ENCODE measurements around the gene DHRSX.

The DHRSX gene

GRCh38 chrX:2220296-2220695 lies 280.5 kb downstream of the DHRSX start:
- TF ChIP-seq GATA2 (IDR thresholded peaks at IDR 0.05; ENCODE audit: low read depth, low read length) (no peak), GATA3 (IDR thresholded peaks at IDR 0.05; ENCODE audit: low read depth, low read length) (no peak)

GRCh38 chrX:2193273-2193592 lies 307.5 kb downstream of the DHRSX start:
- TF ChIP-seq GATA2 (IDR thresholded peaks at IDR 0.05; ENCODE audit: low read depth, low read length): no peak
- TF ChIP-seq GATA3 (IDR thresholded peaks at IDR 0.05; ENCODE audit: low read depth, low read length): no peak

- TF ChIP-seq GATA2 (IDR thresholded peaks at IDR 0.05; ENCODE audit: low read depth, low read length): no peak
- no peak for TF ChIP-seq GATA3 (IDR thresholded peaks at IDR 0.05; ENCODE audit: low read depth, low read length)
Measured at GRCh38 chrX:2192584-2193272, 308.0 kb downstream of the DHRSX start.

GRCh38 chrX:2188840-2189239 lies 311.9 kb downstream of the DHRSX start:
- no peak for TF ChIP-seq GATA3 (IDR thresholded peaks at IDR 0.05; ENCODE audit: low read depth, low read length)
- no peak for TF ChIP-seq GATA2 (IDR thresholded peaks at IDR 0.05; ENCODE audit: low read depth, low read length)

- TF ChIP-seq GATA3 (IDR thresholded peaks at IDR 0.05; ENCODE audit: low read depth, low read length) (no peak), GATA2 (IDR thresholded peaks at IDR 0.05; ENCODE audit: low read depth, low read length) (no peak)
Measured at GRCh38 chrX:2188330-2188792, 312.4 kb downstream of the DHRSX start.

GRCh38 chrX:2187352-2188115 lies 313.2 kb downstream of the DHRSX start:
- TF ChIP-seq GATA2 (IDR thresholded peaks at IDR 0.05; ENCODE audit: low read depth, low read length) (no peak), GATA3 (IDR thresholded peaks at IDR 0.05; ENCODE audit: low read depth, low read length) (no peak)

GRCh38 chrX:2185341-2186082 lies 315.3 kb downstream of the DHRSX start:
- TF ChIP-seq GATA2 (IDR thresholded peaks at IDR 0.05; ENCODE audit: low read depth, low read length): no peak
- TF ChIP-seq GATA3 (IDR thresholded peaks at IDR 0.05; ENCODE audit: low read depth, low read length): no peak

GRCh38 chrX:2184089-2184488 lies 316.7 kb downstream of the DHRSX start:
- TF ChIP-seq GATA2 (IDR thresholded peaks at IDR 0.05; ENCODE audit: low read depth, low read length): no peak
- TF ChIP-seq GATA3 (IDR thresholded peaks at IDR 0.05; ENCODE audit: low read depth, low read length): no peak

GRCh38 chrX:2183193-2183725 lies 317.5 kb downstream of the DHRSX start:
- TF ChIP-seq GATA3 (IDR thresholded peaks at IDR 0.05; ENCODE audit: low read depth, low read length) (no peak), GATA2 (IDR thresholded peaks at IDR 0.05; ENCODE audit: low read depth, low read length) (no peak)

- TF ChIP-seq GATA2 (IDR thresholded peaks at IDR 0.05; ENCODE audit: low read depth, low read length): no peak
- TF ChIP-seq GATA3 (IDR thresholded peaks at IDR 0.05; ENCODE audit: low read depth, low read length): no peak
Measured at GRCh38 chrX:2177541-2177940, 323.2 kb downstream of the DHRSX start.

- TF ChIP-seq GATA3 (IDR thresholded peaks at IDR 0.05; ENCODE audit: low read depth, low read length) (no peak), GATA2 (IDR thresholded peaks at IDR 0.05; ENCODE audit: low read depth, low read length) (no peak)
Measured at GRCh38 chrX:2176733-2177132, 324.0 kb downstream of the DHRSX start.

- TF ChIP-seq GATA2 (IDR thresholded peaks at IDR 0.05; ENCODE audit: low read depth, low read length) (no peak), GATA3 (IDR thresholded peaks at IDR 0.05; ENCODE audit: low read depth, low read length) (no peak)
Measured at GRCh38 chrX:2176274-2176673, 324.5 kb downstream of the DHRSX start.

GRCh38 chrX:2172359-2172758 lies 328.4 kb downstream of the DHRSX start:
- TF ChIP-seq GATA2 (IDR thresholded peaks at IDR 0.05; ENCODE audit: low read depth, low read length) (no peak), GATA3 (IDR thresholded peaks at IDR 0.05; ENCODE audit: low read depth, low read length) (no peak)

Data from SH-SY5Y (cell line).